IPS DF 4.7 (cell line): Measurements from ENCODE around the gene SLC25A52.
"Not testable (repeated sequence)": the region's sequence is repeated elsewhere in the genome, so short reads cannot be mapped to it uniquely, and the experiment has no call there.

Source experiments
- DNase-seq: peaks from one replicate; pipeline ENCODE4 v3.0.0-alpha.2; 2013; ENCODE audit warnings: low spot score; ENCODE audit errors: extremely low read depth

Gene SLC25A52

GRCh38 chr18:31760695-31761094 lies at the start of gene SLC25A52:
TSS of gene SLC25A52 (minus strand) at chr18:31760880. CDS start at chr18:31760661, 219 bp downstream.
- no peak for DNase-seq

GRCh38 chr18:31809049-31809448 lies 48.4 kb upstream of the SLC25A52 start:
- DNase-seq: not testable (repeated sequence)

GRCh38 chr18:31801078-31801477 lies 40.4 kb upstream of the SLC25A52 start:
- no peak for DNase-seq

GRCh38 chr18:31799257-31799656 lies 38.6 kb upstream of the SLC25A52 start:
- DNase-seq: not testable (repeated sequence)

DNA sequence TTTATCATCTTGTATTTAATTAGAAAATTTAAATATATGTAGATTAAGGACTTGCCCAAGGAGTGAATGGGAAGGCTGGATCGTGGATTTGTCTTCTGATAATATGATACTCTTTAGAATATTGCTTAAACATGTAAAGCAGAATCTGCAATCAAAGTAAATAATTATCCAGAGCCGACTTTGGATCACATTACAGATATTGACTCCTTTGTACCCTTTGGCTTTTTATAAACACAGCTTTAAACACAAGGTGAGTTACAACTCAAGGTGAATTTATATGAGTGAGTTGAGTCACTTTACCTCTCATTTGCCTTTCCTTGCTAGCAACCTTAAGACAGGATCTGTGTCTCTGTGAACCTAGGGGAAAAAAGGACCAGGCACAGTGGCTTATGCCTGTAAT lies 37.7 kb upstream of the SLC25A52 start:
- no peak for DNase-seq

DNA sequence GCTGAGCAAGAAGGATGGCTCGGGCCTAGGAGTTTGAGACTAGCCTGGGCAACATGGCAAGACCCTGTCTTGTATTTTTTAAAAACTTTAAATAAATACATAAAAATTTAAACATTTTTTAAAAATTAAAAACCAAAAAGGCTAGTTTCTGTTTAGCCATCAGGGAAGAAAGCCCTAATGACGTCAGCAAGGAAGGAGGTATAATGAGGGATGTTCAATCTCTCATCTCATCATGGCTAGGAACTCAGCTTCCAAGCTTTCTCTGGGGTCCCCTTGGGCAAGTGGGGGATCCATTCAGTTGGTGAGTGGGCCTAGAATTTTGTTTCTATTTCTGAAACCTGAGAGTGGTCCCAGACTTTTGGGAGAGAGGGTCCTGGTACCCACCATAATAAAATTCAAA lies 35.1 kb upstream of the SLC25A52 start:
- DNase-seq: no peak

GRCh38 chr18:31793531-31793930 lies 32.9 kb upstream of the SLC25A52 start:
- DNase-seq: no peak

DNA sequence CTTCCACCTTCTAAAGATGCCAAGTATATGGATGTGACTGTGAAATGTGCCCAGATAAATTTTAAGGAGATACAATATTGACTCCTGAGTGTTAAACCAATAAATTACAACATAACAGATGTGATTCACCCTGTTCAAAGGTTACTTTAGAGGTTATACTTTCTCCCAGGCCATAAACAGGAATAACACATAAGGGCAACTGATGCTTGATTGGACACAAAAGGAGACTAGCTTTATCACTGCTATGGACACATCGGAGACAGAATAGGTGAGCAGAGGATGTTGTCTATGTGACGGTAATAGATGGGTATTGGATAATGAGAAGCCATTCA lies 31.9 kb upstream of the SLC25A52 start:
- no peak for DNase-seq

- no peak for DNase-seq
Observed at GRCh38 chr18:31791817-31792579, 31.3 kb upstream of the SLC25A52 start.

DNA sequence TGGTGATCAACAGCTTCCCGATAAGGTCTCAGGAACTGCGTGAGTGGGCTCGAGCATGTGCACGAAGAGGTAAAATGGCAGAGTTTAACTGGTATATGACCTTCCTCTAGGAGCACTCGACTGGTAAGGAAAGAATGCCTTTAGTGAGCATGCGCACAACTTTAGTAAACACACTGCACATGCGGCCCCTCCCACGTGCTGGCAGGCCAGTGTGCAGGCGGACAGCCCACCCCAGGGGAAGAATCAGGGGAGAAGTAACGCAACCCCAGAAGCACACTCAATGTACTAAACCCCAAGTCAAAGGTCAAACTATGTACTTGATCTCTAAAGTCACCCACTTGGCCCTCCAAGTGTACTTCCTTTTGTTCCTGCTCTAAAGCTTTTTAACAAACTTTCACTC lies 28.7 kb upstream of the SLC25A52 start:
- DNase-seq: no peak

- DNase-seq: no peak
Observed at GRCh38 chr18:31783059-31783458, 22.4 kb upstream of the SLC25A52 start.

- DNase-seq: no peak
Observed at GRCh38 chr18:31778391-31778950, 17.8 kb upstream of the SLC25A52 start.

GRCh38 chr18:31776093-31776492 lies 15.4 kb upstream of the SLC25A52 start:
- DNase-seq: no peak

DNA sequence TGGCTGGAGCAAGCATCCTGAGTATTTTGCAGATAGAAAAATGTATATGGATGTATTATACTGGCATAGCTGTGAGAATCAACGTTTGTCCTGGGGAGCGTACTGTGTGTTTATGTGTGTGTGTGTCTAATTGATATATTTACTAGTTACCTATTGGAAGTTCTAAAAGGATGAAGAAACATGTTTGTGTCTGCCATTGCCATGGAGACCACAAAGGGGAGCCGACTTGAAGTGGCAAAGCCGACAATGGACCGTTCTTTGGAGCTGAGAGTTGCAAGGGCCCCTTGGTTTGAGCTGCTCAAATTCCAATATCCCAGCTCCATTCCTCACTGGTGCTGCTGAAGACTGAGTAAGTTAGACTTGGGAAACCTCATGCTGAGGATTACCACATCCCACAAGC lies 14.3 kb upstream of the SLC25A52 start:
- no peak for DNase-seq

DNA sequence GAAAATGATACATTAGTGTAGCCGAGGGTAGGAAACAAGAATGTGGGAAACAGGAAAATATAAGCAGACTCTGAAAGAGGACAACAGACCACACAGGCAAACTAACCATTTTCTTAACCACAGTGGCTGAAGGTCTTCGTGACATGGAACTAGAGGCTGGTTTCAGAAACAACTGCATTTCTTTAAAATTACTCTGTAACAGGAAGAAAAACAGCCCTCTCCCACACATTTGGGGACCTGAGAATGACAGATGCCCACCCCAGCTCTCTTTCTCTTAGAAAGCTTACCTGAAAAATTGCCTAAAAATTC lies 13.8 kb upstream of the SLC25A52 start:
- DNase-seq: no peak

GRCh38 chr18:31773774-31774476 lies 13.2 kb upstream of the SLC25A52 start:
- DNase-seq: no peak

DNA sequence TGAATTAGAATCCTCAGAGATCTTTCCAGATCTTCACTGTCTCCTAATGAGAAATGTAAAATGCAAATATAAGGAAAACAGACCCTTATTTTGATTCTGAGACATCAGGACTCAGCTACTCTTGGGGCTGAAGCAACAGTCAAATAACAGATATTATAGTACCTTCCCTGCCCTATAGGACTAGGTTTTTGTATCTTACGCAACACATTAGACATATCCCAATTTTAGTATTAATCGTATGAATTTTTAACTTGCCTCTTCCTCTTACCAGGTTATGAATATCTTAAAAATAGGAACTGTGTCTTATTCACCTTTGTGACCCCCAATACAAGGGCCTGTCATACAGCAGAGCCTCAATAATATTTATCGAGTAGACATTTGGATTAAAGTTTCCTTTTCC lies 12.0 kb upstream of the SLC25A52 start:
- no peak for DNase-seq

- DNase-seq: no peak
Observed at GRCh38 chr18:31750273-31750672, 10.4 kb downstream of the SLC25A52 start.

GRCh38 chr18:31746396-31746795 lies 14.3 kb downstream of the SLC25A52 start:
- no peak for DNase-seq

DNA sequence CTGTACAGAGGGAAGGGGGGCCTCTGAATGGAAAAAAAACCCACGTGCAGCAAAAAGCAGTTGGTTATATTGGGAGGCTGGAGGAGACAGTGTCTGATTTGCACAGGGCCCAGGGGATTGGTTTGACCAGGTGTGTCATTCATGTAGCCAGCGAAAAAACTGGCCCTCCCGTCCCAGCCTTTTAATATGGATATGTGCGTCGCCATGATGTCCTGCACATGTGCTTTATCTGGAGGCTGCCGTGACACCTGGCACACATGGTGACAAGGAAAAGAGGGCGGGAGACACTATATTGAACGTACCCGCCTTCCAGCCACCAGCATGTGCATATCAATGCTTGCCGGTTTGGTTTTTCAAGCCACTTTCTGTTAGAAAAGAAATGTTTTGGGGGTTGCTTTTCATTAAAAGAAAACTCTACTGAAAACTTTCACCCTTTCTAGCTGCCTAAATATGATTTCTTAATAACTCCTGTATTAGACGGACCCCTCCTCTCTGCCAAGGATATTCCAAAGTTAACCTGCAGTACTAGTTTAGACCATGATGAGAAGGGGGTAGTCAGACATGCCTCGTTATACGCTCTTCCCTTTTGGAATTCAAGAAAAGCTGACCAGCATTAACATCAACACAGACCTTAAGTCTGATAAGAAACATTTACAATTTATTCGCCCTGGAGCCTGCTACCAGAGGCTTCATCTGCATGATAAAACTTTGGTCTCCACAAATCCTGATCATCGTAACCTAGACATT lies 16.2 kb downstream of the SLC25A52 start:
- no peak for DNase-seq

GRCh38 chr18:31743600-31743999 lies 17.1 kb downstream of the SLC25A52 start:
- not testable (repeated sequence) for DNase-seq

DNA sequence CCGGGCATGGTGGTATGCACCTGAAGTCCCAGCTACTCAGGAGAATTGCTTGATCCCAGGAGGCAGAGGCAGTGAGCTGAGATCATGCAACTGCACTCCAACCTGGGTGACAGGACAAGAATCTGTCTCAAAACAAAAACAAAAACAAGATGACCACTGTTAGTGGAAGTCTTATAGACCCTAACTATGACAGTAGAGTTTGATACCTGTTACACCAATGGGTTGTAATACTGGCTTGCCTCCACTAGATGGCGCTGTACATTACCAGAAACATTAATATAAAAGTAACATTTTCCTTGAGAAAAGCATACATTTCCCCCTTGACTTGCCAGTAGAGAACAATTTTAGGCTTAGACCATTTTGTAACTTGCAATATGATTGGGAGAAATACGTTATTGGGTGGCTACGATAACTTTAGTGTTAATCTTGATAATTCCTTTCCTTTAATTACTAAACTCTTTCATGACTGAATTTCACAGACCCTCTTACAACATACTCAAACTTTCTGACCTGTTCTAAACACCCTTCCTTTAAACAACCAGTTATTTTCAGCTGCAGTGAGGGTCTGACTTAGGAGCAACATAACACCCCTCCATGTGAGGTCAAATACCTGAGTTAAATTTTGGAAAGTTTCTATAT lies 19.5 kb downstream of the SLC25A52 start:
- peak; percentile 36 for DNase-seq
